Measurements from ENCODE around the gene STPG1.

DNA sequence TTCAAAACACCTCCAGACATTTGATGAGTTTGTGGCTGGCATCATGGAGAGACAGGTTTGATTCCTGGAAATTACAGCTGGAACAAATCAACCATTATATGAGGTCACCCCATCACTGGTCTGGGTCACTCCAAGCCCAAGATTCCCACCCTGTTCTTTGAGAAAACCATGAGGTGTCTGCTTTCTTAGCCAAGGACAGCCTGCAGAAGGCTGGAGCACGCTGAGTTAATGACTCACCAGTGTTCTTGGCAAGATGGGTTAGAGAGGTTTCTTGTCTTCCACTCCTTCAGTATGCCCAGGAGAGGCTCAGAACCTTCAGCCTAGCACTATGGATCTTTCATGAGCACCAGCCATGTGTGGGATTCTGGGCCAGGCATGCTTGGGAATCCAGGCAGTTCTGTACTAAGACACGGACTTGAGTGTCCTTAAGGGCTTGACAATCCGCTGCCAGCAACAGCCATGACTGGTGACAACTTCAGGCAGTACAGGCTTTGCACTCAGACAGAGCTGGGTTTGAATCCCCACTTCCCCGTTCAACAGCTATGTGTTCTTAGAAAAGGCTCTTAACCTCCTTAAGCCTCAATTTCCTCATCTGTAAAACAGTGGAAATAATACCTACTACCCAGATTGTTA lies 50.5 kb downstream of the STPG1 start:
- no peak for TF ChIP-seq EZH2 (conservative IDR thresholded peaks at IDR 0.05; ENCODE audit: low read depth, low read length)
- no peak for TF ChIP-seq XRCC5 (optimal IDR thresholded peaks at IDR 0.05; ENCODE audit: low read length)
- no peak for TF ChIP-seq HCFC1 (IDR thresholded peaks at IDR 0.05; ENCODE audit: low read depth, low read length)
- TF ChIP-seq, protein P1, sequence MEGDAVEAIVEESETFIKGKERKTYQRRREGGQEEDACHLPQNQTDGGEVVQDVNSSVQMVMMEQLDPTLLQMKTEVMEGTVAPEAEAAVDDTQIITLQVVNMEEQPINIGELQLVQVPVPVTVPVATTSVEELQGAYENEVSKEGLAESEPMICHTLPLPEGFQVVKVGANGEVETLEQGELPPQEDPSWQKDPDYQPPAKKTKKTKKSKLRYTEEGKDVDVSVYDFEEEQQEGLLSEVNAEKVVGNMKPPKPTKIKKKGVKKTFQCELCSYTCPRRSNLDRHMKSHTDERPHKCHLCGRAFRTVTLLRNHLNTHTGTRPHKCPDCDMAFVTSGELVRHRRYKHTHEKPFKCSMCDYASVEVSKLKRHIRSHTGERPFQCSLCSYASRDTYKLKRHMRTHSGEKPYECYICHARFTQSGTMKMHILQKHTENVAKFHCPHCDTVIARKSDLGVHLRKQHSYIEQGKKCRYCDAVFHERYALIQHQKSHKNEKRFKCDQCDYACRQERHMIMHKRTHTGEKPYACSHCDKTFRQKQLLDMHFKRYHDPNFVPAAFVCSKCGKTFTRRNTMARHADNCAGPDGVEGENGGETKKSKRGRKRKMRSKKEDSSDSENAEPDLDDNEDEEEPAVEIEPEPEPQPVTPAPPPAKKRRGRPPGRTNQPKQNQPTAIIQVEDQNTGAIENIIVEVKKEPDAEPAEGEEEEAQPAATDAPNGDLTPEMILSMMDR (CRISPR knock-in tag; IDR thresholded peaks at IDR 0.05), result no peak
- TF ChIP-seq CREBL2 (CRISPR knock-in tag; IDR thresholded peaks at IDR 0.05; ENCODE audit: borderline replicate concordance), result no peak
- no peak for TF ChIP-seq SAFB2 (CRISPR knock-in tag; IDR thresholded peaks at IDR 0.05; ENCODE audit: borderline replicate concordance, low read depth)
- TF ChIP-seq FUBP1 (CRISPR knock-in tag; IDR thresholded peaks at IDR 0.05; ENCODE audit: borderline replicate concordance), result no peak
- TF ChIP-seq NBN (conservative IDR thresholded peaks at IDR 0.05), result no peak

All from HepG2 (cell line).